Hematopoietic multipotent progenitor cell treated with erythropoietin and hydrocortisone succinate and interleukin-3 and kit ligand, for 4 days (in vitro differentiated cells): ENCODE results near the gene TMEM132D.

Experiments used
- DNase-seq: peaks from one replicate; pipeline ENCODE4 v3.0.0-alpha.2; 2015

Gene TMEM132D

GRCh38 chr12:129523621-129524020 is 380.2 kb downstream of the TMEM132D start:
- no peak for DNase-seq

- no peak for DNase-seq
Observed at GRCh38 chr12:129520739-129521138, 383.1 kb downstream of the TMEM132D start.

- DNase-seq, result no peak
Observed at GRCh38 chr12:129503802-129504201, 400.0 kb downstream of the TMEM132D start.

GRCh38 chr12:129496226-129496625 is 407.6 kb downstream of the TMEM132D start:
- DNase-seq, result no peak

DNA sequence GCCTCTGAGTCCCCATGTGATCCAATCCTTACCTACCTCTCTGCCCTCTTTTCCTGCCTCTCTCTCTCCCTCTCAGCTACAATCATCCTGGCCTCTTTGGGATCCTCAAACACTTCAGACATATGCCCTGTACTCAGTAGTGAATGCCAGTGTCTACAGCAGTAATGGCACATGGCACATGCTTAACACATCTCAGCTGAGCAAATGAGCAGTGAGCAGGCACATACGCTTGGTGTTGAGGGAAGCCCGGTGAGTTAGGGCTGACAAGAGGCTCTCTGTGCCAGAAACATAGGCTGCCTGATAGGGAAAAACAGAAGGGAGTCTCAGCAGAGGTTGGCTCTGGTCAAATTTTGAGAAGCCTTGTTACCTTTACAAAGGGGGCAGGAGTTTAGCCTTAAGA is 409.1 kb downstream of the TMEM132D start:
- DNase-seq, result no peak

DNA sequence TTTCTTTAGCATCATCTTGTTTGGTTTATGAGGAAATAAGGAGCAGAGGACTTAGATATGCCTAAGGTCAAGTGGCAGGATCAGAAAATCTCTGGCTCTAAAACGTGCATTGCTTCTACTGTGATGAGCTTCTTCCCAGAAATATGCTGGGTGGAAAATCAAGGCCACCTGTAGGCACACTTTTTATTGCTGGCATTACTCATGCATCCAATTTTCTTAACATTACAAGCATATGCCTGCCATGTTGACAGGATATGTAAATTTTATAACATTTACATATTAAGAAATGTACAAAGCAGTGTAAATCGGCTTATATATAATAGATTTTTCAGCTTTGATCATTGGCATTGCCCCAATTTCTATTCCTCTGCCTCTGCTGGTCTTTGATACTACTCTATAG is 409.6 kb downstream of the TMEM132D start:
- no peak for DNase-seq

GRCh38 chr12:129489100-129489676 is 414.6 kb downstream of the TMEM132D start:
- DNase-seq, result no peak

DNA sequence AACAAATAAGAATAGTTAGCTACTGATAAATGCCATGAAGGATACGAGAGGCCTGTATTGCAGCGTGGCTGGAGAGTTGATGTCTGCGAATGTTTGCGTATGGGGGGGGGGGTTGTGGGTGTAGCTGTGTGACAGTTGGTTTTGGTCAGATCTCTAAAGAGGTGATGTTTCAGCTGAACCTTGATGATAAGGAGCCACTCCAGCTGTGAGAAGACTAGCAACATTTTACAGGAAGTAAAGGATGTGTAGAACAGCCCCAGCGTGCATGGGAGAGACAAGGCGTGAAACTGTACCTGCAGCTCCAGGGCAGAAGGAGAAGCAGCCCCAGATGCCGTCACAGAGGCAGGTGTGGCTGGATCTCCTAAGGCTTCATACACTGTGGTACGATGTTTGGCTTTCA is 416.9 kb downstream of the TMEM132D start:
- DNase-seq, result no peak

GRCh38 chr12:129483111-129483893 is 420.5 kb downstream of the TMEM132D start:
- DNase-seq, result no peak

- DNase-seq, result no peak
Observed at GRCh38 chr12:129481921-129482320, 421.9 kb downstream of the TMEM132D start.

GRCh38 chr12:129470196-129470595 is 433.6 kb downstream of the TMEM132D start:
- no peak for DNase-seq

GRCh38 chr12:129467726-129468125 is 436.1 kb downstream of the TMEM132D start:
- DNase-seq, result no peak

GRCh38 chr12:129467289-129467688 is 436.5 kb downstream of the TMEM132D start:
- no peak for DNase-seq

DNA sequence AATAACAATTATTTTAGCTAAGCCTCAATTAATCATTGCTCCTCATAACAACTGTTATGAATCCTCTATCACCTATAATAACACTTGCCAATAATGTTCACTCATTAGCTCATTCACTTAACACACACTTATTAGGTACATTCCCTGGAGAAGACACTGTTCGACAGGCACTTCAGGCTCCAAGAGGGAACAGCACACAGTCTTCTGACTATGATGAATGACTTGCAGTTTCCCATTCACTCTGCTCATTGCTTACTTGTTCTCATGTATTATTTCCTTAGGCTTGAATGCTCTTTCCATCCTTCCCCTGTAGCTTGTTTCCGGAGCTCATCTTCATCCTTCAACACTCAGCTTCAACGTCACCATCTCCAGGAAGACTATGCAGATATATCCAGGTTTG is 437.3 kb downstream of the TMEM132D start:
- no peak for DNase-seq

DNA sequence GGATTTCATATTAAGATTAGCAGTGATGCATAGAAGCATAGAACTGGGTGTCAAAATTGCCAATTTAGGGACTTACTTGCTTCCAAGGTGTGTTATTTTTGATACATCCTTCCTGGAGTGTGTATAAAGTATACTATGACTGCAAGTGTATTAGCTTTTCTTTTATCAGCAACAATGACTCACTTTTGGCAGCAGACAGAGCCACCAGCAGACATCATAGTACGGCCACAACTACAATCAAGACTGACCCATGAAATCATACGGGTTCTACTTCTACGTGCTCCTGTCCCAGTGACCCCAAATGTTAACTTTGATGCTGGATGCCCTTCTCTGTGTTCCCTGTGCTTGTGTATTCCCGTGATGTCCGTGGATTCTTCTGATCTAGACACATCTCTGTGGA is 443.9 kb downstream of the TMEM132D start:
- DNase-seq, result no peak

GRCh38 chr12:129446696-129447095 is 457.1 kb downstream of the TMEM132D start:
- no peak for DNase-seq

DNA sequence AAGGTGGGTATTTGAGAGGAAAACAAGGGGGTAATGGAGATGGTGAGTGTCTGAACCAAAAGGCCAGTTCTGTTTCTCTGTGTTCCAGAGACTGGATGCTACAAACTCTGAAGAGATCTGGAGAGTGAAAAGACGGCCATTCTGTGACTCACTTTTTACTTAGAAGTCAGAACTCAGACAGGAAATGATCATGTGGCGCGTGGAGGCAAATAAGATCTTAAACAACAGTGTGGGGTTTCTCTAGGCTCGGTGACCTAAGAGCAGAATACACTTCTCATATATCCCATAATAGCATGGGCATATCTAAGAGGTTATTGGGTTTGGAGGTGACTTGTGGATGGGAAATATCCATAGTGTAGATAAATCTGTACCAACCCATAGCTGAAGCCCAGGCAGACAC is 463.5 kb downstream of the TMEM132D start:
- no peak for DNase-seq

DNA sequence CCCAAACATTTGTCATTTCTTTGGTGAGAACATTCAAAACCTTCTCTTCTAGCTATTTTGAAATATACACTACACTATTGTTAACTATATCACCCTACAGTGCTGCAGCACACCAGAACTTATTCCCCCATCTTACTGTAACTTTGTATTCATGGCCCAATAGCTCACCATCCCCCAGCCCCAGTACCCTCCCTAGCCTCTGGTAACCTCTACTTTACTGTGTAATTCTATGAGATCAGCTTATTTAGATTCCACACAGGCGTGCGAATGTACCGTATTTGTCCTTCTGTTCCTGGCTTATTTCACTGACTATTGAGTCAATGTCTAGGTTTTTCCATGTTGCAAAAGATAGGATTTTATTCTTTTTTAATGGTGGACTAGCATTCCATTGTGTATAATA is 469.0 kb downstream of the TMEM132D start:
- DNase-seq, result no peak

DNA sequence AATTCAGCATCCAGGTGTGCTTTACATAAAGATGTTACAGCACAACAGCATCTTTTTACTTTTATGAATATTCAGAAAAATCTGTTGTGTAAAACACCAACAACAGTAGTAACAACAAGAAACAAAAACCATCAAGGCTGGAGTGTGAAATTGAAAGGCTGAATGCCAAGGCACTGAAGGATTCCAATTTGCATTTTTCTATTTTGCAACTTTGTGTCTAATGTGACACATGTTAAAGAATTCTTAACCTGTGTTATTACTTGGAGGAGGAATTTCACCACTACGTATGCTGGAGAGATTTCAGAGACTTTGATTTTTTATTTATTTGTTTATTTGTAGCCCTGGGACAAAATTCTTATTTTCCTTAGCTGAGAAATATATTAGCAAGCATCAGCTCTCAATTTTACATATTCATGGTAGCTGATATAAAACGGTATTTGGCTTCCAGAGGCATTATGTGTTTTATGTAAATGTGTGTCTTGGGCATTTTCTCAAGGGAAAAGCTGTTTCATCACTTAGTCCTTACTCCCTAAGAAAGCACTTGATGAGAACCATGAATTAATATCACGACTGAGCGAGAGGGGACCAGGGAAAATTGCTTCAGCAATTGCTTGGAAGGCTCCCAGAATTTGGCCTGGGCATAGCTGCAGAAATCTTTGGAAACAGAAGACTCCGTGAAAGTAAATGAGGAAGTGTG is 475.4 kb downstream of the TMEM132D start:
- DNase-seq, result no peak

- DNase-seq, result no peak
Observed at GRCh38 chr12:129423041-129423580, 480.7 kb downstream of the TMEM132D start.

GRCh38 chr12:129413295-129413694 is 490.5 kb downstream of the TMEM132D start:
- DNase-seq, result no peak

- DNase-seq, result no peak
Observed at GRCh38 chr12:129409281-129409680, 494.5 kb downstream of the TMEM132D start.

DNA sequence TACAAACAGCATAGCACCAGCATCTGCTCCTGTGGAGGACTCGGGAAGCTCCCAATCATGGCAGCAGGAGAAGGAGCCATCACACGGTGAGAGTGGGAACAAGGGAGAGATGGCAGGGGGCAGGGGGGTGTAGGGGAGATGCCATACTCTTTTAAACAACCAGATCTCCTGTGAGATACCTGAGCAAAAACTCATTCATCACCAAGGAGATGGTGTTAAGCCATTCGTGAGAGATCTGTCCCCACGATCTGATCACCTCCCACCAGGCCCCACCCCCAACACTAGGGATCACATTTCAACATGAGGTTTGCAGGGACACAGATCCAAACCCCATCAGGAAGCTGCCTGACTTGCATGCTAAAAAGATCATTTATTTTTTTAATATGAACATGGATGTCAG is 499.3 kb downstream of the TMEM132D start:
- no peak for DNase-seq

- no peak for DNase-seq
Observed at GRCh38 chr12:129401572-129401971, 502.3 kb downstream of the TMEM132D start.
